ENCODE measurements around the gene MALRD1.

Gene MALRD1

GRCh38 chr10:19579761-19580545, 531.4 kb downstream of the MALRD1 start:
- DNase-seq, result no peak

GRCh38 chr10:19580691-19581090, 532.1 kb downstream of the MALRD1 start:
- no peak for DNase-seq

DNA sequence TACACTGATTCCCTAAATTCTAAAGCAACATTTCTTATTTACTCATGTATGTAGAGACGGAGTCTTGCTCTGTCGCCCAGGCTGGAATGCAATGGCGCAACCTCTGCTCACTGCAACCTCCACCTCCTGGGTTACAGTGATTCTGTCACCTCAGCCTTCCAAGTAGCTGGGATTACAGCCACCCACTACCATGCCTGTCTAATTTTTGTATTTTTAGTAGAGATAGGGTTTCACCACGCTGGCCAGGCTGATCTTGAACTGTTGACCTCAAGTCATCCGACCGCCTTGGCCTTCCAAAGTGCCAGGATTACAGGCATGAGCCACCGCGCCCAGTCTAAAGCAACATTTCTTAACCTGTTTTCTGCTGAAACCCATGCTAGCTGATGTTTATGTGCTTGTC, 540.0 kb downstream of the MALRD1 start:
- DNase-seq, result no peak

GRCh38 chr10:19592276-19592675, 543.7 kb downstream of the MALRD1 start:
- no peak for DNase-seq

DNA sequence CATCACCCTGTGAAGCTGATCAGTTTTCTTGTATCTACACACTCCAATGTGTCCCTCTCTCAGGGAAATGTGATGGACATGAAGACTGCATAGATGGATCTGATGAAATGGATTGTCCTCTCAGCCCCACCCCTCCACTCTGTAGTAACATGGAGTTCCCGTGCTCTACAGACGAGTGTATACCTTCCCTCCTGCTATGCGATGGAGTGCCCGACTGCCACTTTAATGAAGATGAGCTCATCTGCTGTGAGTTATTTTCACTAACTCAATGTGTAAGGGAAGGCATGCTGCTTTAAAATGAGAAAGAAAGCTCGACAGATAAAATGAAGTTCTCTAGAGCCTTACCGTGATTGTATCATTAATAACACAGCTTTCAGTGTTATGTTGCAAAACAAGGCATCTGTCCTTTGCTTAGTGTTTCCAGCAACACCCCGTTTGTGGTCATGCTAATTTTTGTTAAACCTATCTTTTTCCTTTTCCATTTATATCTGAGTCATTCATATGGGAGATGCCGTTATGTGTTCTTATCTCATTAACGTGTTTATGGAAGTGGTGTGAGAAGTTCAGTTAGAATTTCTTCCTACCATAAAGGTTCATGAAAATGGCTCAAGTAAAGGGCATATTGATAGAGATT, 546.7 kb downstream of the MALRD1 start:
- DNase-seq, result no peak

DNA sequence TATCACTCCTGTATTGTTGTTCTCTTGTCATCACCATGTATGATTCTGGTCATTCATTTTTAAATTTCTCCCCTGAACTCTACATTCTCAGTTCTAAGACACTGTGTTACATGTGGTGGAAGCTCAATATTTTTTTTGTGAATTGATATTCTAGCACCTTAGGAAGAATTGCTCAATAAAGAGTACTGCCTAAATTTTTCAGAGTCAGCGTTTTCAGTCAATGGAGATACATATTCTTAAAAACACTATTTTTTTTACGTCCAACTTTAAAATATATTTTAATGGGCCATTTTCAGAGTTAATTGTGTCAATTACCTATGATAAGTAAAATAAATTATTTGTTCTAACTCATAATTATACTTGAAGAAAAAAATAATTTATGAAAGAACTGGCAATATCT, 557.2 kb downstream of the MALRD1 start:
- no peak for DNase-seq

DNA sequence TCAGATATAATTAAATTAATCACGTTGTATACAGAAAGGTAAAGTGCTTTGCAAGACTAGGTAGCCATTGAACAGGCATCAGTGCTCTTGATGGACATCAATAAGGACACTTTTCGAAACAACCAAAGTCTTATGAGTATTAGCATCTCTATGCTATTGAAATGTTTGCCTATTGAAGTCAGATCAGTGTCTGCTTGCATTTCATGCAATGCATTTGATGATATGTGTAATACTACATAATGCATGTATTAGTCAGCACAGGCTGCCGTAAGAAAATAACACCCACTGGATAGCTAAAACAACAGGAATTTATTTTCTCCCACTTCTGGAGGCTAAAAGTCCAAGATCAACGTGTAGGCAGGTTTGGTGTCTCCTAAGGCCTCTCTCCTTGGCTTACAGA, 558.4 kb downstream of the MALRD1 start:
- no peak for DNase-seq

DNA sequence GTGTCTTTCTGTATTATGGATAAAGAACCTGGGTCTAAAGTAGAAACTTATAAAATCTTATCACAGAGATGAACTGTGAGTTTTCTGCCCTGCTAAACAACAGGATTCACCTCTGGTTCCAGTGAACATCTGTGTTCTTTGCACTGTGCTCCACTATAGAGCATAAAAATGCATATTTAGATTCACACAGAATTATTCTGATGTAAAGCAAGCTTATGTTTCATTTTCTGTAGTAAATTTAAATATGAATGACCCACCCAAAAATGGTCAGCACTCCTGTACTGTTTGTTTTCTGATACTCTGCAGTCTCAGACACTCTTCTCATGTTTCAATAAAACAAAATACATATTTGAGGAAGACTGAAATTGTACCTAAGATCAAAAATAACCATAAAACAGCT, 563.2 kb downstream of the MALRD1 start:
- DNase-seq, result no peak

DNA sequence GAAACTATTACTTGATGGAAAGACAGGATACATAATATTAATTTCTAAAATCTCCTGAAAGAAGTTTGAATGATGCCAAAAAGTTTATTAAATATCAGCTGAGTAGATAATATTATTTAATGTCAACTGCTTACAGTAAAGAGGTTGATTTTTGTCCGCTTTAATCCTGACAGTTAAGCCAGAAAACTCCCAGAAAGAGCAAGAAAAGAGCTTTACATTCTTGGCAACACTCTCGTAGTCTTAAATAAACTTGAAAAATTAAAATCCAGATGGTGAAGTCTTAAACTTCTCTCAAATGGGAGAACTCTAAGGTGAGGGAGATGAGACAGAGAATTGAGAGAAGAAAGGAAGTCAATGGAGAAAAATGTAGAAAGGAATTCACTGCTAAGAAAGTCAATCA, 568.4 kb downstream of the MALRD1 start:
- no peak for DNase-seq

DNA sequence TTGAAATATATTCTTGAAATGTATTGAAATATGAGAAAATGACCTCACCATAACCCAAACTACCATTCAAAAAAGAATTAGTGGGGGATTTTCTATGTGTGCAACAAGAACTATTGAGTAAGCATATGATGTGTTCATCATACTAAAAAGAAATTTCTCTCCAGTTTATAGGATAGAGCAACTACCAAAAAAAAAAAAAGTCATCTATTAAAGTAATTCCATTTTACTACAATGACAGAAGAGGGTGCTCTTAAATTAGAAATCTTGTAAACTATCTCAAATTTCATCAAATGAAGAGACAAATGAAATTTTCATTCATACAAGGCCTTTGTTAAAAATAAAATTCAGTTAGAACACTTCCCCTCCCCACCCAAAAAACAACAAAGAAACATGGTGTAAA, 572.2 kb downstream of the MALRD1 start:
- DNase-seq, result no peak

- no peak for DNase-seq
Observed at GRCh38 chr10:19623321-19623720, 574.7 kb downstream of the MALRD1 start.

DNA sequence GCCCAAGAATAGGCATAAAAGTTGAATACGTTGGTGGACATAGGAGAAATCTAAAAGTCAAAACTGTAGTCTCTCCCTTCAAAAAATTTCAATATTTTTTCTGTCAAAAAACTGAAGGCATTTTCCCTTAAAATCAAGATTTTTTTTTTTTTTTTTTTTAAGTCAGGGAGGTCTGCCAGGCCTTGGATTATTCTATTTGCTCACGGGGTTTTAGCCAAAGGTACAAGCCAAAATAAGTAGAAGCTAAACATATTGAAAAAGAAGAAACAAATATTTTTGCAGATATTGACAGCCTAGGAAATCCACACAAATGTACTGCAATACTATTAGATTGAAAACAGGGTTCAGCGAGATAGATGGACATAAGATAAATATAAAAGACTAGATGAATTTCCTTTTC, 577.6 kb downstream of the MALRD1 start:
- DNase-seq, result no peak

DNA sequence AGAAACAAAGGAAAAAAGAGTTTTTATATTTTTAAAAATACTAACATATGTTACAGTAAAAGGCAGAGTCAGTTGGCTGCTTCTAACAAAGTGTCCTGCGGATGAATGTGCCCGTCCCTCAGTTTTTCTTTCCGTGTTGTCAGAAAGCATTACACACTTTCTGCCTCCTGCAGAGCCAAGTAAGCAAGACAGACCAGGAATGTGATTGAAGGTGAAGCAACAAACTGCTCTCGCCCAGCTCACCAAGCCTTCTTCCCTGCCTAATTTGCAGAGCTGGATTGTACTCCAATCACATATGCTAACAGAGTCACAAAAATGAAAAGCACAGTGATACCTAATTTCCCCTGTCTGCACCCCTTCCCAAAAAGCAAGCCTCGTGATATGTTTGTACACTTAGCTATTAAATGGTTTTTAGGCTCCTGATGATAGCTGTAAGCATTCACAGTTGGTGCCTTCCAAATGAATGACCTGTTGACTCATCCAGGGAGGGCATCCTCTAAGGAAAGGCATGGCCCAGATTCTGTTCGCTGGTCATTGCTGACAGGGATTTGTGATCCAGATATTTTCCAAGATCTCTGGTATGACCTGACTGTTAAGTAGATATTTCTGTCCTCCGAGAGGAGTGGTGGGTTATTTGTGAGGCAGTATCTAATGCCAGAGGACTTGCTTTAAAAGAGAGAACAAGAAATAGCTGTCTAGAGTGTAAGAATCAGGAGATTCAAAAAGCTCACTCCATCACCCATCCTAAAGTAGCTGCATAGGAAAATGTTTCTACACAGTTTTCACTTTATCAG, 580.4 kb downstream of the MALRD1 start:
- DNase-seq, result no peak

GRCh38 chr10:19629567-19629966, 581.0 kb downstream of the MALRD1 start:
- DNase-seq, result no peak

DNA sequence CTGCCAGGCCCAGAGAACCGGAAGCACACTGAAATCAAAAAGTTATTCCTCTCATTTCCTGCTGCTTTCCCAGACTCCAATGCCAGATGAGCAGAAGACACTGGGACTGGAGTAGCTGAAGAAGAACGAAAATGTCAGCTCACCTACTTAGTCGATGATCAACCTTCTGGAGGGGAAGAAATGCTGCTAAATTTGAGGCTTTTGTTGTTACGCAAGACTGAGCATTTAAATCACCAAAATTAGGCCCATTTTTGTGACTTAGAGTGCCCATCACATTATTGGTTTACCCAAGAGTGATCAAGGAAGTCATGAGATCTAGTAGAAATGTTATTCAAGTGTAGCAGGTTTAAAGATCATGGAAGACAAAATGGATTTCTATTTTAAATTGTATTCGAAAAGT, 585.6 kb downstream of the MALRD1 start:
- no peak for DNase-seq

DNA sequence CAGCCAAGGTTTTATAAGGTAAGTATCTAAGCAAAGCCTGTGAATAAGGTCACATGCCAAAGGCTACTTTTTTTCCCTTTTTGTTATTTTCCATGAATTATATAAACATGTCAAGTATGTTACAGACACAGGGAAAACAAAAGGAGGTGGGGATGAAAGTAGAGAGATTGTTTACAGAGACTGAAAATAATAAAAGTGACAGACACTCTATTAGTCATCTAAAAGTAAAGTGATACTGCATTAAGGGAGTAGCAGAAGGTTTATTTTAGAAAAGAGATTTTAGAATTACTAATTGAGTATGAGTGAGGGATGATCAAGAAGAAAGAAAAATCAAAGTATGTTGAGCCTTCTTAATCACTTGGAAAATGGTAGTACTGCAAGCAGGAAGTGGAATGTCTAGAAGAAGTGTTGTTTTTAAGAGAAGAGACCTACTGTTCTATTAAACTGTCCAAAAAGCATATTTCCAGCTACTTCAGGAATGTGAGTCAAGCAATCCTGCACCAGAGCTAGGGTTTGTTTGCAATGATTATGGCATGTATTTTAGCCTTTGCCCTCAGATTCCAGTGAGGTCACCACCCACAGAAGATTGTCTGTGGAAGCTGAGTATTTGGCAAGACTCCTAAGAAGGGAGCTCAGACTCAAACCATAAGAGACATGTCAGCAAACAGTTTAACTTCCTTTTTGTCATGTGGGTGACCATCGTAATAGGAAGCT, 589.7 kb downstream of the MALRD1 start:
- no peak for DNase-seq

- no peak for DNase-seq
Observed at GRCh38 chr10:19638896-19639233, 590.3 kb downstream of the MALRD1 start.

DNA sequence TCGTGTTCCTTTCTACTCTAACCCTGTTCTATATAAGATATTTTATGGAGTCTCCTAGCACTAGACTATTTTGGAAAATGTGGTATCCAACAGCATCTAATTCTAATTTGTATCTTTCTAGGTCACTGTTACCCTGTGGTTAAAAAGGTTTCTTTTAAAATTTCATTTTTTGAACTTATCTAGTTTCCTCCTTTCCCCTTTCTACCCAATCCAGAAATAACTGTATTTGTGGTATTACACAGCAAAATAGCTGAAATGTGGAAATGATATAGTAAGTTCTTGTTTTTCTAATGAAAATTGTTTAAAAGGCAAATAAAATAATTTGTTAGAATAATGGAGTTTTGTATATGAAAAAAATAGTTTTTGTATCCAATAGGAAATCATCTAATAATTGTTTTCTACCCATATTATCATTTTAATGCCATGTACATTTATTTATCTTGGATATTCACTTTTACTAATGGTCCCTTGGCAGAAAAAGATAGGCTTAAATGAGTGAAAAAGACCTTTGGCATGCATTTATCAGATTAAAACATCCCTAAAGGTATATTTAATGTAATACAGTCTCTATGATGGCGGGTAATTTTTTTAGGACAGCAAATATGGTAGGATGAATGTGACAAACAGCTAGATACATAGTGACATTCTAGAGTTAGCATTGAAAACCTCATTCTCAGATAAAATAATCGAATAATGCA, 592.1 kb downstream of the MALRD1 start:
- DNase-seq, result no peak

GRCh38 chr10:19651549-19651948, 602.9 kb downstream of the MALRD1 start:
- DNase-seq, result no peak

DNA sequence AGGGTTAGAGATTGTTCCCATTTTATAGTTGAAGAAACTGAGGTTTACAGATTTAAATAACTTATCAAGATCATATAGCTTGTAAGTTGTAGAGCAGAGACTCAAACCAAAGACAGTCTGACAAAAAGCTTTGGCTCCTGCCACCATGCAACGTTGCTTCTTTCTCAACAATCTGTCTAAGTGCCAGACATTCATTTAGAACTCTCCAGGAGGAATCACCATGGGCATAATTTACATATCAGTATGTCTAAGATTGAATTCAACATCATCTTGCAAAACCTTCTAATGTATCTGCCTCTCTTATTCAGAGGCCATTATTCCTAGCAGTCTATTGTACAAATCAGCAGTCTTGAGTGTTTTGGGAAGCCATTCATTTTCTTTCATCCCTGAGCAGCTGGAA, 604.1 kb downstream of the MALRD1 start:
- DNase-seq, result no peak

- no peak for DNase-seq
Observed at GRCh38 chr10:19653931-19654330, 605.3 kb downstream of the MALRD1 start.

GRCh38 chr10:19654576-19654975, 606.0 kb downstream of the MALRD1 start:
- no peak for DNase-seq
